RKO (cell line): ENCODE measurements around the gene REEP1.

Experiments
- DNase-seq: peaks from one replicate; pipeline ENCODE4 v3.0.0-alpha.2; 2016; ENCODE audit warnings: low spot score

Gene REEP1

DNA sequence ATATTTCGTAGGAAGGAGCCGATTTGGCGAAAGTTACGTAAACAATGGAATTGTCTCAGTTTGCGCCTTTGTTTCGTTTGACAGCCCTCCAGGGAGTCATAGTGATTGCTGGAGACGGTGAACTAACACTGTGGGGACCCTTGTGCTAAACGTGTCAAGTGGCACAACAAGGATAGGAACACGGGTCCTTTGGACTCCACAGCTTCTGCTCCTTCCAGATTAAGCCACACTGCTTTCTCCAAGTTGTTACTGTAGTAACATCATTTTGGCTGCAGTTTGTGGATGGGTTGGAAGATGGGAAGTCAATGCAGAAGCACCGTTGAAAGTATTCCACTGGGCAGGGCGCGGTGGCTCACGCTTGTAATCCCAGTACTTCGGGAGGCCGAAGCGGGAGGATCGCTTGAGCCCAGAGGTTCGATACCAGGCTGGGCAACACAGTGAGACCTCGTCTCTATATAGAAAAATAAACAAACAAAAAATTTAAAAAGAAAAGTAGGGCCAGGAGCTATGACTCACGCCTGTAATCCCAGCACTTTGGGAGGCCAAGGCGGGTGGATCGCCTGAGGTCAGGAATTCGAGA lies 141.5 kb downstream of the REEP1 start:
- DNase-seq: no peak

GRCh38 chr2:86195055-86195807 lies 142.2 kb downstream of the REEP1 start, which contains the start of gene IMMT:
Gene IMMT, minus strand, starts transcription at chr2:86195462. Its CDS starts 80 bp downstream, at chr2:86195382.
- DNase-seq: peak; percentile 98

- peak; percentile 97 for DNase-seq
These were observed 142.7 kb downstream of the REEP1 start for GRCh38 chr2:86194751-86195054.

GRCh38 chr2:86193901-86194567 lies 143.4 kb downstream of the REEP1 start:
- DNase-seq: peak; percentile 60

GRCh38 chr2:86189782-86190416 lies 147.5 kb downstream of the REEP1 start:
- DNase-seq: no peak

DNA sequence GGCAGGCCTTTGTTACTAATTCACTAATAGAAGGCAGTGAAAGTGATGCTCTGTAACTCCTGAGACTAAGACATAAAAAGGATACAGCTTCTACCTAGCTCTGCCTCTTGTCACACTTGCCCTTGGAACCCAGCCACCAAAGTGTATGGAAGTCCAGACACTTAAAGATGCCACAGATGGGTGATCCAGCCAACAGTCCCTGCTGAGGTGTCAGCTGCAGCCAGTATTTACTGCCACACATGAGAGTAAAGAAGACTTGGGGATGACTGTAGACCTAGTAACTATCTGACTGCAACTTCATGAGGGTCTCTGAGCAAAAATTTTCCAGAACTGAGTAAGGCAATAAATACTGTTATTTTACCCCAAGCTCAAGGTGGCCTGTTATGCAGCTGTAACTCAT lies 151.0 kb downstream of the REEP1 start:
- DNase-seq: no peak

- no peak for DNase-seq
These were observed 151.8 kb downstream of the REEP1 start for GRCh38 chr2:86185517-86186212.

DNA sequence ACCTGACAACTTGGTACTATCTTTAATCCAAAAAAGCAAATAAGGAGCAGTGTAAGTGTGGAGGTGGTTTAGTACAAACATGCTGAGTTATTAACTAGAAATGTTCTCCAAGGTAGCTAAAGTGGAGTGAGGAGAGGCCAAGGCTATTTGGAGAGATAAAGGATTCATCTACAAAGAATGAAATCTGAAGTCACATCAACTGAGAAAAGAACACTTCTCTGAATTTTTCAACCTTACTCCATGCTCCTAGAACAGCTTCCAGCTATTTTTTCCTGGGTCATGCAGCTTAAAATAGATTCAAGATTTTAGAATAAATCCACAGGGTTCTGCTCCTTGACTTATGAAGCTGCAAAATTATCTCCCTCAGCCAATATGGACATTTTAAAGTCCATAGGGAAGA lies 160.8 kb downstream of the REEP1 start:
- no peak for DNase-seq

DNA sequence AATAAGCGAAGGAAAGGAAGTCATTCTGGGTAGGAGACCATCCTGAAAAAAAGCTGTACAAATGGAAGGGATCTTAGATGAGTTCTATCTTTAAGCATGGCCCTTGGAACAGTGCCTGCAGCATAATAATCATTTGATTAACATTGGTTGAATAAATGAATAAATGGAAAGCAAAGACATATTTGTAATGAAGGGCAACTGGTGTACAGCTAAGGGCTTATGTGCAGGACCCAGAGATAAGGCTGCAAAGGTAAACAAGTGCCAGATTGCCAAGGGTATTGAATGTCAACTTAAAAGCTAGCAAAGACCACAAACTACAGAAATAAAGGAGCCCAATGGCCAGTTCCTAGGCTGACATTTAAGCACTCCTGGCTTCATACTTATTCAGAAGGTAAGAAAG lies 161.6 kb downstream of the REEP1 start:
- DNase-seq: no peak

DNA sequence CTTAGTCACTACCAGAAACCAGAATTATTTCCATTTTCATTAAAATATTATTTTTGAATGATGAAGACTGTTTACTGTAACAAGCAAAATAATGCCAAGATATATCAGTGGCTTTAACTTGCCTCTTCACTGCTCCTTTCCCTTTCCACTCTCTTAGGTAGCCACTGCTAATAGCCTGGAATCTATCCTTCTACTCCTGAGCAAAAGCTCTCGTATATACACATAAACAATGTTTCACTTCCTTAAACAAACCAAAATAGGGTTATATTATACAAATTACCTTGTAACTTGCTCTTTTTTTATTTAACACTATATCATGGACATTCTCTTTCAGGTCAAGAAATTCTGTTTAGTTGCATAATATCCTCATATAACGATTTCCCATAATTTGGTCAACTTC lies 163.0 kb downstream of the REEP1 start:
- DNase-seq: no peak

- DNase-seq: no peak
These were observed 164.8 kb downstream of the REEP1 start for GRCh38 chr2:86172610-86173009.

DNA sequence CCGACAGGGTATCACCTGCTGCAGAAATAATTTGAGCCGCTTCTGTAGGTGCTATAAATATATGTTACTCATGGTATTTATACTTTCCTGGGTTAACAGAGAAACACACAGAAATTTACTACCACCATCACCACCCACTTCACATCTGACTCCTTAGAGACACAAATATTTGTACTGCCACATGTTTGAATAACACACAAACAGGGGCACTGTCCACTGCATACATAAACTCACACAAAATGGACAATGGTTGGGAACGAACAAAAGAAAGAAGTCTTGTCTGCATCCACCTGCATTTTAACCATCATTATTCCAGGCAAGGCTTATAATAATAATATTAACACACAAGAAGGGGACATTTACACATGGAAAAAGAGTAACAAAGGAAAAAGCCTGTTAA lies 166.1 kb downstream of the REEP1 start:
- no peak for DNase-seq

DNA sequence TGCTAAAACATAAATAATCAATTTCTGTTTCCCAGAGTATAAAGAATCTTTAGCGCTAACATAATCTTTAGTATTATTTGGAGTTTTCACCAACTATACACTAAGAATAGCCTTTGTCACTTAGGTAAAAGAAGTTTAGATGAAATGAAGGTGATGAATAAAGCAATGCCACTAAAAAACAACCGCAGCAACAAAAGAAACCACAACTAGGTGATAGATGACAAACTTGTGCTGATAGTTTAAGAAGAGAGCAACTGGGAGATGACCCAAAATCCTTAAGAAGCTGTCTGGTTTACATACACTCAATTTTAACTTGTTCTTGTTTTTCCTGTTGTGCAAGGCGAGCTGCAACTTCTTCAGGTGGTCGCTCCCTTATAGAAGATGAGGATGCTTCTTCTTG lies 167.0 kb downstream of the REEP1 start:
- no peak for DNase-seq
